Measurements from ENCODE around the gene MTARC2. TPM values are rescaled to one million over a fixed set of nuclear protein-coding genes. Genes with fewer than 3 reads are reported as not detected.

The MTARC2 gene
- total RNA-seq, 1 donor, result 1.0 TPM

DNA sequence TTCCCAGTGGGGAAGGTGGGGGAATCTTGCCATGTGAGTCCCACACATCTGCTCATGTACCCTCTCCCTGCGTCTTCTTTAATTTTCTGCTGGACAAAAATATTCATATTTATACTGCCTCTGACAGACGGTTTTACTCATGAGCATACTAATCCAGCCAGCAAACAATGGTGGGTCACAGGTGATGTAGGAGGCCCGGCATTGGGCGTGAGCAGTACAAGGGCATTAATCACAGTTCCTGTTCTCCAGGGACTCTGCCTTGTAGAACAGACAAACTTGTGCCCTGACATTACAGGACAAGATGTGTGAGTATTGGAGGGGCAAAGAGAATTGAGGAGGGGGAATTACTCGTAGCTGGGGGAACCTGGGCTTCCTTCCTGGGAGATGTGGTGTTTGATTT, 63.6 kb downstream of the MTARC2 start:
- no peaks in the 10 kb centered on the region for H3K27me3 ChIP-seq (ENCODE audit: insufficient read depth, low read length)
- no peak overlapping the region for H3K4me3 ChIP-seq (ENCODE audit: low read length)
- peaks cover 3% of the 10 kb centered on the region for H3K4me1 ChIP-seq (ENCODE audit: insufficient read depth, low read length)
- H3K9me3 ChIP-seq (ENCODE audit: low read depth, low read length), result no peaks in the 10 kb centered on the region

DNA sequence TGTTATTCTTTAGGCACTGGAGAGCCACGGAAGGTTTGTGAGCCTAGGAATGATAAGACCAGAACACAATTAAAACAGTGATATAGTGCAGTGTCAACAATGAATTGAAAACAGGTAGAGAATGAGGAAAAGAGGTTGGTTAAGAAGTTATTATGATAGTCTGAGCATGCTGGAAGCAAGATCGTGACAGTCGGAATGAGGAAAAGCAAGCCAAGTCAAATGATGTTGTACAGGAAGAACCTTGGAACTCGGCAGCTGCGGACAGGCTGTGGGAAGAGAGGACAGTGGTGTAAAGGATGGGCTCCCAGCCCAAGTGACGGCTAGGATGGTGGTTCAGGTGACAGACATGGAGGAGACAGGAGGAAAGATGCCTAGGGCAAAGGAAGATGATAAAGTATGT, 64.2 kb downstream of the MTARC2 start:
- no peaks in the 10 kb centered on the region for H3K9me3 ChIP-seq (ENCODE audit: low read depth, low read length)
- no peaks in the 10 kb centered on the region for H3K27me3 ChIP-seq (ENCODE audit: insufficient read depth, low read length)
- no peak overlapping the region for H3K4me3 ChIP-seq (ENCODE audit: low read length)
- peaks cover 3% of the 10 kb centered on the region for H3K4me1 ChIP-seq (ENCODE audit: insufficient read depth, low read length)

DNA sequence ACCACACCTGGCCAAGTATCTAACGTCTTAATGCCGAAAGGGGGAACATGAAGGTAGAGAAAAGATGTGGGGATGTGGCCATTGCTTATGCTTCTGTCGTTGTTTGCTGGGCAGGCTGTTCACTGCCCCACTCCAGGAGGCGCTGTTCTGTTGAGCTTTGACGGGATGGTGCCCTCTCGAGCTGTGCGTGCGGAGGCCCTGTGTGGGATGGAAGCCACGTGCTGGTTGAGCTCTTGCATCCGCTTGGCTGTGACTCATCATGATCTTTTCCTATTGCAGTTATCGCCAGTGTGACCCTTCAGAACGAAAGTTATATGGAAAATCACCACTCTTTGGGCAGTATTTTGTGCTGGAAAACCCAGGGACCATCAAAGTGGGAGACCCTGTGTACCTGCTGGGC, 64.9 kb downstream of the MTARC2 start:
- no peak overlapping the region for H3K4me3 ChIP-seq (ENCODE audit: low read length)
- no peaks in the 10 kb centered on the region for H3K9me3 ChIP-seq (ENCODE audit: low read depth, low read length)
- no peaks in the 10 kb centered on the region for H3K27me3 ChIP-seq (ENCODE audit: insufficient read depth, low read length)
- H3K4me1 ChIP-seq (ENCODE audit: insufficient read depth, low read length), result peaks cover 3% of the 10 kb centered on the region

DNA sequence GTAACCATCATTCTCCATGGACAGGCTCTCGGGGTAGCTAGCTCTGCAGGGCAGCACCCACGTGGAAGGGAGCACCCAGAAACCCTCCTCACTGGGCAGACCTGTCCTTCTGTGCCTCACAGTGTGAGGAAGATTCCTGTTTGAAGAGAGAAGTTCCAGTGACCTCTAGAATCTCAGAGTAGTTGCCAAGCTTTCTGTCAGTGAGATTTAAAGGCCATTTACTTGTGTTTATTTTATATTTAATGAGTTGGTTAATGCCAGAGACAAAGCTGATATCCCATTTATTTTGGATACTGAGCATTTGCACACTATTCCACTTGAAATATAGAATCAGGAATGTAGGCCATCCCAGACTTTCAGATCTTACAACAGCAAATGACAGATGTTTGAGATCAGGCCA, 67.3 kb downstream of the MTARC2 start:
- H3K4me1 ChIP-seq (ENCODE audit: insufficient read depth, low read length), result peaks cover 2% of the 10 kb centered on the region
- no peak overlapping the region for H3K4me3 ChIP-seq (ENCODE audit: low read length)
- H3K9me3 ChIP-seq (ENCODE audit: low read depth, low read length), result no peaks in the 10 kb centered on the region
- H3K27me3 ChIP-seq (ENCODE audit: insufficient read depth, low read length), result no peaks in the 10 kb centered on the region

DNA sequence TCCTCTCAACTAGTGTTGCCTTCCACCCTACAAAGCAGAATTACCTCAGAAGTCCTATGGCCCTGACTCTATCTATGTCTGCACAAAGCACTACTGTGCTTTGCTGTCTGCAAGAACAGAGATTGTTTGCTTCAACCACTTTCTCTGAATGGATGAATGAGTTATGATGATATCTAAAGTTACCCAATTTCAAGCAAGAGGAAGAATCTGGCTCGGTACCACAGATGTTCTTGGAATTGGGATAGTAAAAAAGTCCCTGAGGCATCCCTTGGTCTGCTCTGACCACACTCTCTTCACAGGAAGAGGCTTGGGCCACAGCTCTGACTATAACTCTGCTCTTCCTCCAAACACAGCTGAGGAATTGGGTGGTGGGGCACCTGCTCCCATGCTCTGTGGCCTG, 69.8 kb downstream of the MTARC2 start:
- H3K27me3 ChIP-seq (ENCODE audit: insufficient read depth, low read length), result no peaks in the 10 kb centered on the region
- no peaks in the 10 kb centered on the region for H3K4me1 ChIP-seq (ENCODE audit: insufficient read depth, low read length)
- no peak overlapping the region for H3K4me3 ChIP-seq (ENCODE audit: low read length)
- H3K9me3 ChIP-seq (ENCODE audit: low read depth, low read length), result no peaks in the 10 kb centered on the region

DNA sequence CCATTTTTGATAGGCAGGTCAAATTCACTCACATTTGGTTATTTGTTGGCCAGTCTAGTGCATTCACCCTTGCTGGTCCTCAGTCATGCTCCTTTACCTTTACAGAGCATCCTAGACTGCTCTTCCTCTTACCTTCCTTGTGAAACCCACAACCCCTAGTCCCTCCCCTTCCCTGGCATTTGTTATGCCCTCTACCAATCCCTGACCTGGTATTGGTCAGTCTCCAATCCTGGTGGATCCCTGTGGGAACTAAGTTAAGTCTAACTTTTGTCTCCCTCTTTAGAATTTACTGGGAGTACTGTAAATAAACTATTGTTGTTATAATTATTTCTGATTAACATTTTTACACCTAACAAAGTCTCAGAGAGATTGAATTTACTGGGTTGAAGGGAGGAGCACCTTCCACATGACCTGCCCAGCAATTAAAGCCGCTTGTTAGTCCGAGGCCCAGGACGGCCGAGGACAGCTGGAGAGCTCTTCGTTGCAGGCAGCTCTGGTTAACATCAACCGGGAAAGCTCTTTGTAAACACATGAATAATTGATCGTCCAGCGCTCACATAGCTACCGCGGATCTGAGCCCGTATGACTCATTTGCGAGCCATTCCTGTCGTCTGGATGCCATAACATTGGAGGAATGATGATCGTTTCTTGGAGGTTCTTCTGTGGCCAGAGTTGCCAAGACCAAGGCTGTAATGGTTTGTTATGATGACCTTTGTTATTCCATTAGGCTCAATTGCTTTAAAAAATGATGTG, 70.5 kb downstream of the MTARC2 start:
- Histone ChIP-seq H3K9me3 (ENCODE audit: low read depth, low read length) (no peaks in the 10 kb centered on the region), H3K4me3 (ENCODE audit: low read length) (no peak overlapping the region), H3K4me1 (ENCODE audit: insufficient read depth, low read length) (no peaks in the 10 kb centered on the region), H3K27me3 (ENCODE audit: insufficient read depth, low read length) (no peaks in the 10 kb centered on the region)

DNA sequence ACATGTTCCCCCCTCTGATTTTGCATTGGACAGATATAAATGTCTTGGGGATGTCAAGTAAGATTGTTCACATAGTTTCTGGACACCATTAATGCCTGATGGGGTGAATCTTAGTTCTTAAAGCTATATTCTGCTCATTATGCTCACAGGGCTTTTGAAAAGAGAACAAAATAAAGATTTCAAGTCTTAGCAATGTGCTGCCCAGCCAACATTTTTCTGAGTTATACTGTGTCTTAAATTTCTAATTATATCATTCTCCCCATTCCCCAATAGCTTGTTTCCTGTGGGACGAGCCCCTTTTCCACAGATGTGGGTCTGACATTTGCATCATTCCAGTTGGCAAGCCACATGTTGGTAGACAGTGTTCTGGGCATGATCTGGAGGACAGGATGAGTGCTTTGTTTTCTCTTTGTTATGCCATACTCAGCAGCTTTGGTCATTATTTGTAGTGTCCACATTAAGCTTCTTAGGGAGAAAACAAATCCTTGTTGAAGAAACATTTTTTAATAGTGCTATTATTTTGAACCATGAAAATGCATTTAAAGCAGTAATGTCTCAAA, 71.4 kb downstream of the MTARC2 start:
- H3K9me3 ChIP-seq (ENCODE audit: low read depth, low read length), result no peaks in the 10 kb centered on the region
- no peaks in the 10 kb centered on the region for H3K27me3 ChIP-seq (ENCODE audit: insufficient read depth, low read length)
- H3K4me1 ChIP-seq (ENCODE audit: insufficient read depth, low read length), result no peaks in the 10 kb centered on the region
- no peak overlapping the region for H3K4me3 ChIP-seq (ENCODE audit: low read length)

DNA sequence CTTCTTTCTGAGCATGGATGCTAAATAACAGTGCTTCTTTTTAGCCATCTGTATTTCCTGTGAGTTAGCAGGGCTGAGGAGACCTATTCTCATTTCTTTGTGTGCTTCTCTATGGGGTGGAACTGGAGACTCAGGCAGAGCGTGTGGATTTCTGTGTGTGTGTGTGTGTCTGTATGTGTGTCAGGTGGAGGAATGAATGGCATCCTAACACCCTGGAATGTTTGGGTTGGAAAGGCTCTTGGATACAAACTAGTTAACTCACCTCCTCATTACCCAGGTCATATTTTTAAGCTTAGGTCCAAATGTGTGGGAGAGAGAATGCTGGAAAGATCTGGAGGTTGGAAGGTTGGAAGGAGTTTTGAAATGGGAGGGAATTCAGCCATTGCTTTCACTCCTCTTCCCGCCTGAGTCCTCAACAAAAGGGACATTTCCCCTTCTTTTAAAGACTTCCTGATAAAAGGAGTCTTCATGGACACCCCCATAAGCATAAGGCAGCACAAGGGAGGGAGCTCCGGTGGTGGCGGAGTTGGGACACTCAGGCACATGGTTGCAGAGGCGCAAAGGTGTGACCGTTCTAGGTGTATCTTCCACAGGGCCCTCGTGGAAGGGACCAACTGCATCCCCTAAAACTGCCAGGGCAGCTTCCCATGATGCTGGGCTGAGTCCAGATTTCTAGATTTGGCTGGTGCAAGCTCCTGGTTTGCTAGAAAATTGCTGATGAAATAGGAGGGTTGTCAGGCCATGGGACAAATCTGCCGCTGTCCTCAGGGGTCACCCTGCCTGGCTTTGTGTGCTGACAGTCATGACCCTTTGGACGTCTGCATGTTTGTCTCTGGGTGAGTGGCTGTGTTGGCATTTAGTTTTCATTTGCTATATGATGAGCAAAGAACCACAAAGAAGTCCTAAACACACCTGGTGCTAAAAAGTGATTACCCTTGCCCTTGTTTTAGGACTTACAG, 76.2 kb downstream of the MTARC2 start:
- H3K27me3 ChIP-seq (ENCODE audit: insufficient read depth, low read length), result no peaks in the 10 kb centered on the region
- H3K4me1 ChIP-seq (ENCODE audit: insufficient read depth, low read length), result no peaks in the 10 kb centered on the region
- no peak overlapping the region for H3K4me3 ChIP-seq (ENCODE audit: low read length)
- H3K9me3 ChIP-seq (ENCODE audit: low read depth, low read length), result no peaks in the 10 kb centered on the region

DNA sequence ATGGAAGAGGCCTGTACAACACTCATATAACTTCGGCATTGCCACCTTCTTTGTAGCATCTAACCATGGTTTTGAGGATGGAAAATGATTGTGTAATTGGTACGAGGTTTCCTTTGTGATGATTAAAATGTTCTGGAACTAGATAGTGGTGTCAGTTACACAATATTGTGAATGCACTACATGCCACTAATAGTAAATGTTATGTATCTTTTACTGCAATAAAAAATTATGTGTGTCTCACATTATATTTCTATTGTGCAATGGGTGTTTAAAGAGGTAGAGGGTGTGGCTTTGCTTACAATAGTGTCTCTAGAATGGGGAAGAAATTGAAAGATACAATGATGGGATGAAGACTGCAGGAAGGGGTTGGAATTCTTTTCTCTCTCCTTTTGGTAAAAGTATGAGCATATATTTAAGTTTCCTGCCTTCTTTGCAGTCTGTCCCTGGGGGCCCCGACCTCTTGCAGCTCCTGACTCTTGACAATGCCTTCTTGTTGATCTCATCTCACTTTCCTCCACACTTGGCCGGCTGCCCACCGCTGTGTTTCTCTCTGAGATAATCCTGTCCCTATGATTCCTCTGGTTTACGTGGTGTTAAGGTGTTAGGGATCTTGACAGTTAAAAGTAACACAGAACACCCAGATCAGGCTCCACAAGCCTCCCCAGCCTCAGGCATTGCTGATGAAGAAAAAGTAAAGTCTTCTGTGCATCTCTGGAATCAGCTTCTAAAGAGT, 77.9 kb downstream of the MTARC2 start:
- Histone ChIP-seq H3K27me3 (ENCODE audit: insufficient read depth, low read length) (no peaks in the 10 kb centered on the region), H3K4me3 (ENCODE audit: low read length) (no peak overlapping the region), H3K9me3 (ENCODE audit: low read depth, low read length) (no peaks in the 10 kb centered on the region), H3K4me1 (ENCODE audit: insufficient read depth, low read length) (no peaks in the 10 kb centered on the region)

DNA sequence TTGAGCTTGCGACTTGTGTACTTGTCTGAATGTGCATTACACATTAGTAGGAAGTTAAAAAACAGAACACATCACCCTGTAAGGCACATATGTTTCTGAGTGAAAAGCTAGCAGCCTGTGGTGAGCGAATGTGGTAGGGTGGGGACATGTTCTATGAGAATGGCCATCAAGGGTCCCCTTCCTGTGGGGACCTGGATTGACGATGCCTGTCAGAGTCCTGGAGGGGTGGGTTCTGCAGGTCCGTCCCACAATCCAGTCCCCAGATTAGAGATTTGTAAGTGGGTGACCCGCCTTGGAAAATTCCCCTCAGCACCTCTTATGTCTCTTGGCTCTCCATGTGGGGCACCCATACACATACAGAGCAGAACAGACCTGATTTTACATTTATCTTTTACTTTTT, 78.6 kb downstream of the MTARC2 start:
- Histone ChIP-seq H3K27me3 (ENCODE audit: insufficient read depth, low read length) (no peaks in the 10 kb centered on the region), H3K4me3 (ENCODE audit: low read length) (no peak overlapping the region), H3K4me1 (ENCODE audit: insufficient read depth, low read length) (no peaks in the 10 kb centered on the region), H3K9me3 (ENCODE audit: low read depth, low read length) (no peaks in the 10 kb centered on the region)

DNA sequence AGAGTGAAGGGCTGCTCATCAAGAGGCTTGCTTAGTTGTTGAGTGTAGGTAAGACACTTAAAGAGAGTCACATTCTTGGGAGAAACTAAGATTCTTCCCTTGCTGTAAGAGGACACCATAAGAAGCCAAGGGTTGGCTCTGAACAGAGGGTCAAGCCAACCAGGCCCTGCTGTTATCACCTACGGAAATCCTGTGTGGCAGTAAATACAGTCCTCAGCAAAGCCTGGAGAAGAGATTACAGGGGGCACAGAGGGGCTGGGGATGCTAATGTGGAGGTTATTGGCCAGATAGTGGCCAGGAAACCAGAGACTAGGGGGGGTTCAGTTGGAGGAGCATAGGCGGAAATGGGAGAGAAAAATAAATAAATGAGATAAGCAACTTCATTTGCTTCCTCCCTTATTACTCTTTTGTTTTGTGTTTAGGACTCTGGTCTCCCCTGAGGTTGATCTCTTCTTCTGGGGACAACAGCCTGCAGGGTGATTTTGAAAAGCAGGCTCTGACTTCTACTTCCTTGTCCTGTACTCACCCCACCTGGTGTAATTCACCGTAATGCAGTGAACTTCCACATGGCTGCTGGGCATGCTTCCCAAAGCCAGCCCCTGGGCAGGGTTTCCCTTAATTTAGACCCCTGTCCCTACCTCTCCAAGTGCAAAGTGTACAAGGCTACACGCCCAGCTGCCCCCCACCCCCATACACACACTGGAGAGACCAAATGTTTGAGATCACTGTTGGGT, 79.5 kb downstream of the MTARC2 start:
- Histone ChIP-seq H3K4me3 (ENCODE audit: low read length) (no peak overlapping the region), H3K4me1 (ENCODE audit: insufficient read depth, low read length) (no peaks in the 10 kb centered on the region), H3K9me3 (ENCODE audit: low read depth, low read length) (no peaks in the 10 kb centered on the region), H3K27me3 (ENCODE audit: insufficient read depth, low read length) (no peaks in the 10 kb centered on the region)

DNA sequence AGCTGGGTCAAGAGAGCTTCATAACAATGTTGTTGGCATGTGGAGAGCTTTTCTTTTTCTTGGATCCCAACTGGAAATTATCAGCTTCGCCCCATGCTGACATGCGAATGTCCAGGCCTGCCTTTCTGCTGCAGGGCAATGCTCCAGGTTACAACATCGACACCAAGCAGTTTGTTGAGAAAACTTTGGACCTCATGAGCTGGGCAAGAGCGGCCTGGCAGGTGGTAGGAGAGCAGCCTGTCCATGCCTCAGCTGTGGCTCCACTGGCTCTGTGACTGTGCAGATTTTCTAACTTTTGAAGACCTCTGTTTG, 80.0 kb downstream of the MTARC2 start:
- H3K4me3 ChIP-seq (ENCODE audit: low read length), result no peak overlapping the region
- no peaks in the 10 kb centered on the region for H3K4me1 ChIP-seq (ENCODE audit: insufficient read depth, low read length)

DNA sequence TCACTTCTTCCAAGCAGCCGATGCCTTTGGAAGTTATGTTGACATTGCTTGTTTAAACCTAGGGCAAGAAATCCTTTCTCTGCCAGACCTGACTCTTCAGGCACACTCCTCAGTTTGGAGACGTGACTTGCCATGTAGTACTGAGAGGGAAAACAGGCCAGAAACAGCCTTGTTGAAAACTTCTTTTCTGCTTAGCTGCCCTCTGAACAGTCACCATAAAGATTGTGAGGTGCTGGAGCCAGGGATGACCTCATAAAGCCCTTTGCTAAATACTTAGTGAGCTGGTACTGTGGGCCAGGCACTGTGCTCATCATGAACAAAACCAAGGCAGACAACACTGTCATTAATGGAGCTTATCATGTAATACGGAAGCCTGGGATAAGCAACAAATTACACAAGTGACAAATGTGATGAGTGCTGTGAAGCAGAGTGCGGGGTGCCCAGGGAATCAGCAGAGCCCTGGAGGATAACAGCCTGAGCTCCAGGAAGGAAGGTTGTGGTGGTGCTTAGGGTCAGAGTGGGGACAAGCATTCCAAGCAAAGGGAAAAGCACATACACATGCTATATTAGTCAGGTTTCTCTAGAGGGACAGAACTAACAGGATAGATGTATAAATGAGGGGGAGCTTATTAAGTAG, 80.9 kb downstream of the MTARC2 start:
- H3K4me1 ChIP-seq (ENCODE audit: insufficient read depth, low read length), result no peaks in the 10 kb centered on the region
- H3K9me3 ChIP-seq (ENCODE audit: low read depth, low read length), result no peaks in the 10 kb centered on the region
- H3K27me3 ChIP-seq (ENCODE audit: insufficient read depth, low read length), result no peaks in the 10 kb centered on the region
- no peak overlapping the region for H3K4me3 ChIP-seq (ENCODE audit: low read length)

More for the DNA sequence above, 80.0 kb downstream of the MTARC2 start:
- Histone ChIP-seq H3K9me3 (ENCODE audit: low read depth, low read length) (no peaks in the 10 kb centered on the region), H3K27me3 (ENCODE audit: insufficient read depth, low read length) (no peaks in the 10 kb centered on the region)

DNA sequence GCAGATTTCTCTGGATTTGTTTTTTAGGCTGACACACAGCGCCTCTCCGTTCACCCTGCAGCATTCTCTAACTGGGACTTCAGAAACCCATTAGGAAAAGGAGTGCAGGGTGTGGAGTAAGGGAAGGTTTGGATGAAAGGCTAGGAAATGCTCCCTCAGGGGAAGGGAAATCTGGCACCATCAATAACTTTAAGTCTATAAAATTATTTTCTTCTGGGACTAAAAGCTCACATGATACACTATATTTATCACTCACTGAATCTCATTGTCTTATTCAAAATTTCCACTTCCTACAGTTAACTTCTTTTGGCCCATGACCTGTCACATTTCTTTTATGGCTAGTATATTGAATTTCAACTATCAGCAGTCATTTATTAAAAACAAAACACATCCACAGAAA, 85.3 kb downstream of the MTARC2 start:
- Histone ChIP-seq H3K27me3 (ENCODE audit: insufficient read depth, low read length) (no peaks in the 10 kb centered on the region), H3K4me1 (ENCODE audit: insufficient read depth, low read length) (no peaks in the 10 kb centered on the region), H3K9me3 (ENCODE audit: low read depth, low read length) (no peaks in the 10 kb centered on the region), H3K4me3 (ENCODE audit: low read length) (no peak overlapping the region)
